IMR-90 (cell line): Measurements from ENCODE around the gene IQCM. TPM values are rescaled to one million over a fixed set of nuclear protein-coding genes. Genes with fewer than 3 reads are reported as not detected.
A peak's percentile ranks its signal among the peaks of the same experiment; 100 is the strongest.

ENCODE experiments used
- ATAC-seq: fragments of 200-7000 bp; cut with Tn5 transposase; 2 replicates; pipeline ENCODE4 v1.9.1; 2020; ENCODE audit warnings: low read depth, mild to moderate bottlenecking, moderate library complexity
- BruUV-seq: library from RNA; stranded (reverse); fragments of 400-500 nt; replicated peaks from 2 replicates; lab custom pipeline; 2021; lab: Mats Ljungman, UMichigan
- CTCF ChIA-PET: fragments of 300-600 bp; formaldehyde crosslinking; extraction: SDS; loops from one replicate; lab custom pipeline; 2021; ENCODE audit warnings: antibody characterized with exemption; lab: Yijun Ruan, JAX
- POLR2A ChIA-PET: fragments of 300-600 bp; sonication (Branson Sonifier 250); formaldehyde crosslinking; loops from one replicate; lab custom pipeline; 2022; ENCODE audit warnings: antibody characterized with exemption; ENCODE audit not compliant: unreplicated experiment; lab: Charles Lee
- DNase-seq: peaks from one replicate; pipeline ENCODE4 v3.0.0; 2013
- H2AFZ ChIP-seq: replicated peaks from 2 replicates; pipeline ENCODE3; 2013; ENCODE audit warnings: low read length, mild to moderate bottlenecking; ENCODE audit not compliant: poor library complexity
- H2AK5ac ChIP-seq: 2 replicates; pipeline ENCODE4 v1.6.1; 2013; ENCODE audit warnings: low read depth, low read length, inconsistent platforms
- H2AK9ac ChIP-seq: replicated peaks from 2 replicates; pipeline ENCODE3; 2013; ENCODE audit warnings: mild to moderate bottlenecking, low read depth, low read length, moderate library complexity; ENCODE audit not compliant: poor library complexity
- H2BK120ac ChIP-seq: 2 replicates; pipeline ENCODE4 v1.6.1; 2013; ENCODE audit warnings: low read depth, low read length, inconsistent platforms
- H2BK15ac ChIP-seq: 3 replicates; pipeline ENCODE4 v1.6.1; 2013; ENCODE audit warnings: low read depth, low read length, inconsistent platforms
- H2BK20ac ChIP-seq: 2 replicates; pipeline ENCODE4 v1.6.1; 2013; ENCODE audit warnings: low read depth, mild to moderate bottlenecking, inconsistent platforms, low read length, moderate library complexity
- H2BK5ac ChIP-seq: 2 replicates; pipeline ENCODE4 v1.6.1; 2013; ENCODE audit warnings: mild to moderate bottlenecking, low read depth, low read length, inconsistent platforms; ENCODE audit not compliant: poor library complexity, severe bottlenecking
- H3K14ac ChIP-seq: replicated peaks from 2 replicates; pipeline ENCODE4 v1.6.1; 2013; ENCODE audit warnings: low read depth, low read length, inconsistent platforms
- H3K18ac ChIP-seq: 2 replicates; pipeline ENCODE4 v1.6.1; 2013; ENCODE audit warnings: low read depth, low read length, control low read depth
- H3K23ac ChIP-seq: 2 replicates; pipeline ENCODE4 v1.6.1; 2013; ENCODE audit warnings: low read depth, low read length, inconsistent platforms
- H3K27ac ChIP-seq: 2 replicates; pipeline ENCODE4 v1.5.1; 2013; ENCODE audit warnings: mild to moderate bottlenecking, control low read depth, low read length; ENCODE audit not compliant: insufficient read depth
- H3K27me3 ChIP-seq: 2 replicates; pipeline ENCODE4 v1.6.1; 2013; ENCODE audit warnings: low read length; ENCODE audit not compliant: control insufficient read depth, insufficient read depth
- H3K36me3 ChIP-seq: 2 replicates; pipeline ENCODE4 v1.6.1; 2013; ENCODE audit warnings: low read length, mixed read lengths; ENCODE audit not compliant: control insufficient read depth, insufficient read depth
- H3K4ac ChIP-seq: 2 replicates; pipeline ENCODE4 v1.6.1; 2013; ENCODE audit warnings: low read depth, low read length, inconsistent platforms
- H3K4me1 ChIP-seq: 2 replicates; pipeline ENCODE4 v1.6.1; 2013; ENCODE audit warnings: low read length, mixed read lengths; ENCODE audit not compliant: control insufficient read depth, insufficient read depth
- H3K4me2 ChIP-seq: 2 replicates; pipeline ENCODE4 v1.6.1; 2013; ENCODE audit warnings: low read depth, mild to moderate bottlenecking, control low read depth, low read length, moderate library complexity
- H3K4me3 ChIP-seq: 2 replicates; pipeline ENCODE4 v1.5.1; 2013; ENCODE audit warnings: low read depth, mild to moderate bottlenecking, control low read depth, low read length, moderate library complexity; ENCODE audit not compliant: insufficient read depth
- H3K56ac ChIP-seq: 2 replicates; pipeline ENCODE4 v1.6.1; 2013; ENCODE audit warnings: low read length, inconsistent platforms; ENCODE audit not compliant: insufficient read depth; ENCODE audit errors: extremely low read depth
- H3K79me1 ChIP-seq, 2 experiments: 2 replicates each; pipeline ENCODE4 v1.6.1; 2013; ENCODE audit warnings: low read length in 2 of 2, inconsistent platforms in 1 of 2, low read depth in 1 of 2
- H3K9ac ChIP-seq: 2 replicates; pipeline ENCODE4 v1.6.1; 2013; ENCODE audit warnings: low read depth, low read length, control low read depth
- H3K9me1 ChIP-seq: 2 replicates; pipeline ENCODE4 v1.6.1; 2013; ENCODE audit warnings: low read length, inconsistent platforms; ENCODE audit not compliant: insufficient read depth
- H3K9me3 ChIP-seq: 2 replicates; pipeline ENCODE4 v1.6.1; 2013; ENCODE audit warnings: low read length; ENCODE audit not compliant: control insufficient read depth, insufficient read depth
- H4K20me1 ChIP-seq: 2 replicates; pipeline ENCODE4 v1.6.1; 2013; ENCODE audit warnings: low read length, inconsistent platforms; ENCODE audit not compliant: insufficient read depth
- H4K5ac ChIP-seq: 2 replicates; pipeline ENCODE4 v1.6.1; 2013; ENCODE audit warnings: mild to moderate bottlenecking, low read depth, low read length, control low read depth
- H4K8ac ChIP-seq, 2 experiments: 2 replicates each; pipeline ENCODE4 v1.6.1; 2013; ENCODE audit warnings: low read depth in 2 of 2, low read length in 2 of 2, control low read depth in 1 of 2, inconsistent platforms in 1 of 2
- H4K91ac ChIP-seq: 2 replicates; pipeline ENCODE4 v1.6.1; 2013; ENCODE audit warnings: low read depth, low read length, inconsistent platforms; ENCODE audit not compliant: insufficient read depth
- BHLHE40 ChIP-seq: fragments of 150-350 bp; IDR thresholded peaks from 2 replicates; pipeline ENCODE4 v1.6.1; 2016; ENCODE audit warnings: mild to moderate bottlenecking, low read depth, low read length
- CEBPB ChIP-seq: IDR thresholded peaks from 2 replicates; pipeline ENCODE4 v1.6.1; 2012; ENCODE audit warnings: low read depth, low read length, improper control_type of control experiment
- CHD1 ChIP-seq: IDR thresholded peaks from 2 replicates; pipeline ENCODE4 v1.6.1; 2012; ENCODE audit warnings: low read depth, low read length, improper control_type of control experiment
- MAFK ChIP-seq: IDR thresholded peaks from 2 replicates; pipeline ENCODE4 v1.6.1; 2012; ENCODE audit warnings: low read depth, low read length, improper control_type of control experiment
- POLR2A ChIP-seq: IDR thresholded peaks from 2 replicates; pipeline ENCODE4 v1.6.1; 2012; ENCODE audit warnings: mild to moderate bottlenecking, low read depth, low read length
- RAD21 ChIP-seq: IDR thresholded peaks from 2 replicates; pipeline ENCODE4 v1.6.1; 2012; ENCODE audit warnings: low read length, improper control_type of control experiment
- RFX5 ChIP-seq: IDR thresholded peaks from 2 replicates; pipeline ENCODE4 v1.8.0; 2012; ENCODE audit warnings: low read depth, mild to moderate bottlenecking, low read length, moderate library complexity
- SMC3 ChIP-seq: fragments of 150-350 bp; IDR thresholded peaks from 2 replicates; pipeline ENCODE4 v1.6.1; 2016; ENCODE audit warnings: low read depth, mild to moderate bottlenecking, antibody characterized with exemption, low read length, moderate library complexity
- WGBS, 2 experiments: methylation state at CpG; one replicate each; pipeline versions ENCODE4 v1.1.5 to v1.1.7; 2013; ENCODE audit warnings: missing lambda C conversion rate in 2 of 2; ENCODE audit not compliant: insufficient read length in 1 of 2; ENCODE audit errors: extremely low coverage in 2 of 2; 5-methylcytosine and 5-hydroxymethylcytosine counted together
- dilution Hi-C: fragments of 300-500 bp; cut with HindIII; formaldehyde crosslinking; loops from one replicate; pipeline ENCODE4 v1.14.3; 2018; ENCODE audit warnings: low sequenced_read_pairs; ENCODE audit not compliant: unreplicated experiment
- in situ Hi-C: fragments of 300-500 bp; cut with MboI; formaldehyde crosslinking; loops from 3 replicates; pipeline ENCODE4 v1.14.3; 2019; ENCODE audit warnings: low sequenced_read_pairs, inconsistent platforms, mixed read lengths
- intact Hi-C: fragments of 100-400 bp; cut with micrococcal nuclease; formaldehyde crosslinking; loops from 2 replicates; pipeline ENCODE4 v1.10.0; 2022
- polyA plus RNA-seq, 3 experiments: library from polyadenylated mRNA; depleted of rRNA; stranded (reverse); fragments of >200 nt; gene quantifications; 2 replicates each; pipeline ENCODE4 v1.2.3, GENCODE V29; 2012; ENCODE audit warnings: low replicate concordance in 1 of 3
- total RNA-seq: library from RNA; depleted of rRNA; stranded (reverse); fragments of >200 nt; gene quantifications from 2 replicates; pipeline ENCODE4 v1.2.3, GENCODE V29; 2012
- TF ChIP-seq, protein P1 (sequence below): fragments of 150-350 bp; IDR thresholded peaks from 2 replicates; pipeline ENCODE4 v1.6.1; 2017; ENCODE audit warnings: mild to moderate bottlenecking, antibody characterized with exemption, low read length, low read depth

The IQCM gene
- total and polyA plus RNA-seq, 2 of the 4 experiments (the other 2 are of a cell fraction): not detected

DNA sequence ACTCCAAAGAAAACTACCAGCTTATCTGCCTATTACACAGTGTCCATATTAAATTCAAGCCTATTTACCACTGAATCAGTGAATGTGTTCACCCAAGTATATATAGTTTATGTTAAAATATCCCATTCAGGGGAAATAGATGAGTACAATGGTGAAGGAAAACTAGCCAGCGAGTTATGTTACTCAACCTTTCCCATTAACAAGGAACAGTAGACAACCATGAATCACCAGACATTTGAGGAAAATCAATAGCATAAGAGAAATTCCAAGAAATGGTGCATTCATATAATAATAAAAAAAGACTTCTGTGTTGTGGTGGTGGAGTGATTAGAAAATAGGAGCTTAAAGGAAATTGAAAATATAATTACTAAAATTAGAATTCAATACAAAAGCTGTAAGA is 21.3 kb downstream of the IQCM start:
- Histone ChIP-seq H4K8ac (no peak overlapping the region), H4K5ac (no peak overlapping the region), H3K23ac (no peak overlapping the region), H2AK5ac (no peak overlapping the region), H2BK15ac (no peak overlapping the region), H3K27me3 (no peaks in the 10 kb centered on the region), H3K18ac (no peak overlapping the region), H3K56ac (no peak overlapping the region), H2BK5ac (no peak overlapping the region), H3K79me1 (no peaks in the 10 kb centered on the region), H3K4me3 (no peak overlapping the region), H3K27ac (no peak overlapping the region), H2AFZ (no peak overlapping the region), H3K14ac (no peak overlapping the region), H2BK120ac (no peak overlapping the region), H2BK20ac (no peak overlapping the region), H3K4me2 (no peak overlapping the region), H3K9me1 (no peaks in the 10 kb centered on the region), H3K9ac (no peak overlapping the region), H2AK9ac (no peak overlapping the region), H4K91ac (no peak overlapping the region), H3K9me3 (no peaks in the 10 kb centered on the region), H3K4ac (no peak overlapping the region), H4K20me1 (no peaks in the 10 kb centered on the region), H3K4me1 (peaks cover 3% of the 10 kb centered on the region), H3K36me3 (no peaks in the 10 kb centered on the region)
- no CpG with 5 or more reads among the region's 1 CpG for WGBS, 2 experiments
- TF ChIP-seq RFX5: no peak
- TF ChIP-seq POLR2A: no peak
- no peak for TF ChIP-seq CEBPB
- no peak for TF ChIP-seq SMC3
- TF ChIP-seq, protein P1, sequence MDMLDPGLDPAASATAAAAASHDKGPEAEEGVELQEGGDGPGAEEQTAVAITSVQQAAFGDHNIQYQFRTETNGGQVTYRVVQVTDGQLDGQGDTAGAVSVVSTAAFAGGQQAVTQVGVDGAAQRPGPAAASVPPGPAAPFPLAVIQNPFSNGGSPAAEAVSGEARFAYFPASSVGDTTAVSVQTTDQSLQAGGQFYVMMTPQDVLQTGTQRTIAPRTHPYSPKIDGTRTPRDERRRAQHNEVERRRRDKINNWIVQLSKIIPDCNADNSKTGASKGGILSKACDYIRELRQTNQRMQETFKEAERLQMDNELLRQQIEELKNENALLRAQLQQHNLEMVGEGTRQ: no peak
- no peak for TF ChIP-seq RAD21
- no peak for TF ChIP-seq MAFK
- TF ChIP-seq BHLHE40: no peak
- TF ChIP-seq CHD1: no peak
- dilution Hi-C loops: no loop called here
- in situ Hi-C loops: no loop called here
- ATAC-seq (no peak), DNase-seq (peak; percentile 40)
- intact Hi-C loops: no loop called here
- CTCF ChIA-PET: no interaction called here
- no TSS peak for BruUV-seq
- POLR2A ChIA-PET: no interaction called here
